HepG2 (cell line): ENCODE measurements around the gene IL27RA. TPM values are rescaled to one million over a fixed set of nuclear protein-coding genes. Genes with fewer than 3 reads are reported as not detected.

Source experiments
- ELF1 ChIP-seq: sonication (generic); formaldehyde crosslinking; IDR thresholded peaks from 2 replicates; pipeline ENCODE4 v1.4.0; 2020; ENCODE audit warnings: missing genetic modification reagents
- GATAD1 ChIP-seq: IDR thresholded peaks from 2 replicates; pipeline ENCODE4 v1.6.1; 2016; ENCODE audit warnings: missing genetic modification reagents, missing compliant biosample characterization
- KAT7 ChIP-seq: IDR thresholded peaks from 2 replicates; pipeline ENCODE4 v1.6.1; 2018; ENCODE audit warnings: borderline replicate concordance, missing compliant biosample characterization
- MED13 ChIP-seq: sonication (generic); formaldehyde crosslinking; IDR thresholded peaks from 2 replicates; pipeline ENCODE4 v1.5.0; 2020; ENCODE audit warnings: missing genetic modification reagents
- NFIC ChIP-seq: IDR thresholded peaks from 2 replicates; pipeline ENCODE4 v1.6.1; 2012; ENCODE audit warnings: mild to moderate bottlenecking, low read length, inconsistent platforms
- POLR2AphosphoS5 ChIP-seq: IDR thresholded peaks from 2 replicates; pipeline ENCODE4 v1.6.1; 2012; ENCODE audit warnings: low read depth, low read length
- SKIL ChIP-seq: sonication (generic); formaldehyde crosslinking; IDR thresholded peaks from 2 replicates; pipeline ENCODE4 v1.8.0; 2022; ENCODE audit warnings: missing genetic modification reagents, mild to moderate bottlenecking, moderate library complexity, borderline replicate concordance
- SNAPC5 ChIP-seq: sonication (generic); formaldehyde crosslinking; IDR thresholded peaks from 2 replicates; pipeline ENCODE4 v1.8.1; 2023; ENCODE audit warnings: mild to moderate bottlenecking, missing genetic modification reagents, borderline replicate concordance
- ZFP1 ChIP-seq: IDR thresholded peaks from 2 replicates; pipeline ENCODE4 v1.6.1; 2016
- ZFY ChIP-seq: sonication (generic); formaldehyde crosslinking; IDR thresholded peaks from 2 replicates; pipeline ENCODE4 v1.4.0; 2020; ENCODE audit warnings: missing genetic modification reagents
- ZKSCAN5 ChIP-seq: sonication (generic); formaldehyde crosslinking; IDR thresholded peaks from 2 replicates; pipeline ENCODE4 v1.5.1; 2020; ENCODE audit warnings: mild to moderate bottlenecking, missing genetic modification reagents
- ZMYM3 ChIP-seq: sonication (generic); formaldehyde crosslinking; IDR thresholded peaks from 2 replicates; pipeline ENCODE4 v1.5.1; 2020; ENCODE audit warnings: mild to moderate bottlenecking, missing genetic modification reagents
- ZNF138 ChIP-seq: sonication (generic); formaldehyde crosslinking; IDR thresholded peaks from 2 replicates; pipeline ENCODE4 v1.5.0; 2020; ENCODE audit warnings: mild to moderate bottlenecking, low read depth, missing genetic modification reagents
- ZNF18 ChIP-seq: sonication (generic); formaldehyde crosslinking; IDR thresholded peaks from 2 replicates; pipeline ENCODE4 v1.8.0; 2022; ENCODE audit warnings: mild to moderate bottlenecking, missing genetic modification reagents; ENCODE audit not compliant: insufficient replicate concordance
- ZNF260 ChIP-seq: sonication (generic); formaldehyde crosslinking; IDR thresholded peaks from 2 replicates; pipeline ENCODE4 v1.4.0; 2020; ENCODE audit warnings: missing genetic modification reagents, low read depth, mild to moderate bottlenecking, borderline replicate concordance
- ZNF407 ChIP-seq: sonication (generic); formaldehyde crosslinking; IDR thresholded peaks from one replicate; pipeline ENCODE4 v1.5.1; 2020; ENCODE audit warnings: mild to moderate bottlenecking, missing genetic modification reagents; ENCODE audit errors: not compliant biosample characterization
- ZNF564 ChIP-seq: sonication (generic); formaldehyde crosslinking; IDR thresholded peaks from 2 replicates; pipeline ENCODE4 v1.8.1; 2023; ENCODE audit warnings: mild to moderate bottlenecking, missing genetic modification reagents
- polyA plus RNA-seq, 8 experiments: library from polyadenylated mRNA; depleted of rRNA in 3 of 8; stranded (reverse) in 7 of 8; unstranded in 1 of 8; fragments of >200 nt; fragmentation: Illumina TruSeq in 4 of 8; extraction: Trizol in 4 of 8; gene quantifications; 2 replicates each; pipeline versions ENCODE4 v1.2.1 to v1.2.3, GENCODE V29; 2011 to 2016; ENCODE audit warnings: low read depth in 4 of 8, missing spikeins in 1 of 8, mixed read lengths in 1 of 8; ENCODE audit not compliant: insufficient read depth in 1 of 8
- total RNA-seq, 5 experiments: library from RNA; depleted of rRNA; stranded (reverse); fragments of >200 nt; fragmentation: Illumina TruSeq; extraction: Trizol; gene quantifications; 2 replicates each; pipeline ENCODE4 v1.2.3, GENCODE V29; 2016; ENCODE audit warnings: low read depth in 1 of 5

Gene IL27RA
- total and polyA plus RNA-seq, 2 of the 13 experiments (the other 11 are each of a cell fraction or from before 2014, with no cell fraction given): 3.5 to 8.1 TPM

GRCh38 chr19:14031719-14032480, at the start of gene IL27RA (continued):
- TF ChIP-seq ZNF407 (peak; percentile 76), ZFP1 (CRISPR knock-in tag) (no peak), SNAPC5 (CRISPR knock-in tag) (no peak), ZNF138 (no peak), GATAD1 (CRISPR knock-in tag) (no peak), ZNF260 (no peak), ZNF18 (CRISPR knock-in tag) (peak; percentile 53), ZFY (peak; percentile 57), ZNF564 (CRISPR knock-in tag) (peak; percentile 74; the same call in 1 of the 2 replicates), NFIC (no peak), ZKSCAN5 (CRISPR knock-in tag) (no peak), ZMYM3 (CRISPR knock-in tag) (no peak; the same call in none of the 2 replicates), KAT7 (0 out of 2 replicates have a peak, but pooled peaks have one; percentile 45), SKIL (CRISPR knock-in tag) (no peak), MED13 (CRISPR knock-in tag) (peak; percentile 66; the same call in 1 of the 2 replicates), POLR2AphosphoS5 (no peak; the same call in 1 of the 2 replicates), ELF1 (CRISPR knock-in tag) (peak; percentile 50; the same call in 1 of the 2 replicates)
